A673 (cell line): Measurements from ENCODE around the gene CKMT1B.
"Not testable (repeated sequence)": the region's sequence is repeated elsewhere in the genome, so short reads cannot be mapped to it uniquely, and the experiment has no call there.

Source experiments
- CTCF ChIP-seq: fragments of 300-800, 200-600 bp; sonication (generic); conservative IDR thresholded peaks from 2 replicates; pipeline ENCODE4 v1.5.1; 2017; ENCODE audit warnings: low read depth, mild to moderate bottlenecking, antibody characterized with exemption, low read length, moderate library complexity, mixed read lengths
- EZH2 ChIP-seq: fragments of 200-600 bp; sonication (generic); IDR thresholded peaks from 2 replicates; pipeline ENCODE4 v1.6.1; 2017; ENCODE audit warnings: borderline replicate concordance, low read depth, mild to moderate bottlenecking, mixed read lengths, antibody characterized with exemption, low read length; ENCODE audit not compliant: poor library complexity, severe bottlenecking

GRCh38 chr15:43592841-43593240, 986 bp upstream of the CKMT1B start:
- TF ChIP-seq CTCF, EZH2: not testable (repeated sequence)
